CD4-positive, alpha-beta T cell treated with Interleukin-21 for 1 hour (primary cell): Measurements from ENCODE around the gene CORO2B.

ENCODE experiments used
- DNase-seq: peaks from one replicate; pipeline ENCODE4 v3.0.0-alpha.2; 2020

CORO2B gene

DNA sequence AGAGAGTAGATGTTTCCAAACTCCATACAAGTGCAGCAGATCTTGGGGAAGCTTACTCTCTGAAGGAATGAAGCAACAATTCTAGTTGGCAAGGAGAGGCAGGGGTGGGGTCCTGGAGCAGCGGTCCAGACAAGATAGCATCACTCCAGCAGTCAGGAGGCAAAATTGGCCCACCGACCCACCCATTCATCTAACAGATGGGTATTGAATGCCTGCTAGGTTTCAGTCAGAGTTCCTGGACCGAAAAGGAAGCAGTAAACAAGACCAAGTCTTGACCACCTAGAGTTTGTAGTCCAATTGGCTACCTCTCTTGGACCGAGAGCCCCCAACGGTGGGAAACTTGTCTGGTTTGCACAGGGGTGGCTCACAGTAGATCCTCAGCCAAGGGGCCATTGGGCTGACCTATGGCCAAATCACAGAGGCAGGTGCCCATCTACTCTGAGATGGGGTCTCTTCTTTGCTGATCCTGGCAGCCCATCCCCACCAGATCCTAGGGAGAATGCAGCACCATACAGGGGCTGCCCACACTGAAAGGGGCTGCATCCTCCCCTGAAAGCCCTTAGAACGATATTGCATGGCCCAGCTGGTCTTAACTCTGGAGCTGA lies 74.3 kb downstream of the CORO2B start:
- no peak for DNase-seq

DNA sequence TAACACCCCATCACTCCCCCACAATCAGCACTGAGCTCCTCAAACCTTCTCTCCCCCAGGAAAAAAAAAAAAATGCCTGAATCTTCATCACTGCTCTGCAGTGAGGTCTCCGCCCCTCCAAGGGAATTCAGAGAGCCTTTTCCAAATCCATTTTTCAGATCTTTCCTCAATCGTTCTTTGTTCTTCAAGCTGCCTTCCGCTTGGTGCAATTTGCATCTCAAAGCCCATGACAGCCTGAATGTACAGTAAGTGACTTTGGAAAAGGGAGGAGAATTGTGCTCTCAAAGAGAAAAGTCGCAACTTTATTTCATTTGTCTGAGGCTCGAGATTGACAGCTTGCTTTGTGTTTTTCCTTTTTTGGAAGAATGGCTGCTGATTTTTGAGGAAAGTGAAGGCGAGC lies 75.0 kb downstream of the CORO2B start:
- DNase-seq, result no peak

DNA sequence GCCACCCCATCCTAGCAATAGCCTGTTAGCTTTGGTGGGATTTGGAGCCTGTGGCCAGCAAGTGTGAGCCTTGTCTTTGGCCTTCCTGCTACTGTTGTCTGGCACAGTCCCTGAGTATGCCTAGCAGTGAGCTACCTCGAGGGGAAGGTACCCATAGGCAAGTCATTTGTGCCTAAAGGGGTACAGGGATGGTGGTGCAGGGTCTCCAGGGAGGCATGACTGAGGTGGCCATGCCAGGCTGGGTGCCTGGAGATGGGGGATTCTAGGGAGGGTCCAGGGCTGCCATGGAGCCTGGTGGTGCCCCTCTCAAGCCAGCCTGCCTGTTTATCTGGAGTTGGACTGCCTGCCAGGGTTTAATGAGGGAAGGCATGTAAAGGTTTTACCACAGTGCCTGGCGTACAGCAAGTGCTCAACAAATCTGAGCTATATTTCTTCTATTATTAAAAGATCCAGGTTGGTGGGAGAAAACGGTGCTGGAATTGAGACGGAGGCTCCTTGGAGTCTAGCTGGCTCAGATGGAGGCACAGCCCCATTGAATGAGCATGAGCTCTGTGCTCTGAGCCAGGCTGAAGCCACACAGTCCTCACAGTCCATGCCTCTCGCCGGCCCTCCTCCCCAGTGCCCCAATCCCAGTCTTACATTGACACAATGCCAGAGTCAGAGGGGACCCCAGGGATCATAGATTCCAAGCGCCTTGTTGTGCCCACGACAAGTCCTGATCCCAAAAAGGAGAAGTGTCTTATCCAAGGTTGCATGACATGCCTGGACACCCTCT lies 76.2 kb downstream of the CORO2B start:
- DNase-seq, result no peak

DNA sequence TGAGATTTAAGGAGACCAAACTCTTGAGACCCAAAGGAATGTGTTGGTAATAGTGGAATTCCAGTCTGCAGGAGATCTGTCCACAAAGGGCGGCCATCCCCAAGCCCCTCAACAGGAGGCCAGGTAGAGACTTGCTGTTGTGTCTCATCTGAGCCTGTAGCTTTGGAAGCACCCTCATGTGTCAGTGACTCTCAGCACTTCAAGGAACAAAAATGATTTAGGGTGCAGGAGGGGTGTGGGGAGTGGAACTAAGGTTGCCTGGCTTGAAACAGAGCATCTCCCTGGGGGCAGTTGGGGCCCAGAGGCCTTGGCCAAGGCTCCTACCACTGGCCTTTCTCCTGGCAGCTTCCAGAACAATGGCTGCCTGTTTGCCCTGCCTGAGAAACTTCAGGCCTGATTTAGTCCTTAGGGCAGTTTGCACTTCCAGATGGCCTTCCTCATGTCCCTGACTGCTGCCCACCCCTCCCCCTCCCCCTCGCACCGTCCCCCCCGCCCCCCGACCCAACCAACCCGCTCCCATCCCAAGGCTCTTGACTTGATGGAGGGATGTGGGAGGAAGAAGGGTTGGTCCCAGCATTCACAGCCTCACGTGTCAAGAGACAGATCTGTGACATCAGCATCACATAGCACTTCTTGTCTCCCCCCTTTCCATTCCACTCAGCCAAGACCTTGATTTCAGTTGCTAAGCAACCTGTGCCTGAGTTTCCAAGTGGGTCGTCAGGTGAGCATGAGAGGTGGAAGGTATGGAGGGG lies 77.1 kb downstream of the CORO2B start:
- no peak for DNase-seq

DNA sequence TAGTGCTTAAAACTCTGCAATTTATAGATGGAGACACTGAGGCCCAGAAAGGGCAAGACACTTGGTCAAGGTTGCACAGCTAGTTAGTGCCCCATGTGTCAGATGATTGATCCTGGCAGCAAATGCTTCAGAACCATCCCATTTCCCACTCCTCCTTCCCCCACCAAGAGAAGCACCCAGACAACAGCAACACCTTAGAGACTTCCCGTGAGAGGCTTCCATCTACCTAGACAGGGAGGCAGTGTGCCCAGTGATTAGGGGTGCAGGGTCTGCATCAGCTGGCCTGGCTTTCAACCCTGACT lies 77.6 kb downstream of the CORO2B start:
- no peak for DNase-seq

DNA sequence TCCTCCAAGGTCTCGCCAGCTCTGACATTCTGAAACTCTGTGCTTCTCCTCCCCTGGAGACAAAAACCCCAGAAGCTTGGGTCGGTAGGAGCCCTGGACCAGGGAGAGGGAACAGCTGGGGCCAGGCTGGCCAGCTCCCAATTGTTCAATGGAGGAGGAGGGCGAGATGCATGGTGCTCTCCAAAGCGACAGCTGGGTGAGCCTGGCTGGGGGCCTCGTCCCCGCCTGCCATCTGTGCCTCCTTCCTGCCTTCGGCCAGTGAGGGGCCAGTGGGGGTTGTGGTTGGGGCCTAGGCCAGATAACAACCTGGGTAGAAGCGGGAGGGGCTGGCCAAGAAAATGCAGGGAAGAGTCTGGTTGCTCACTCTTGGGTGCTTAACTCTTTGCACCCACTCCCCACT lies 79.4 kb downstream of the CORO2B start:
- no peak for DNase-seq

DNA sequence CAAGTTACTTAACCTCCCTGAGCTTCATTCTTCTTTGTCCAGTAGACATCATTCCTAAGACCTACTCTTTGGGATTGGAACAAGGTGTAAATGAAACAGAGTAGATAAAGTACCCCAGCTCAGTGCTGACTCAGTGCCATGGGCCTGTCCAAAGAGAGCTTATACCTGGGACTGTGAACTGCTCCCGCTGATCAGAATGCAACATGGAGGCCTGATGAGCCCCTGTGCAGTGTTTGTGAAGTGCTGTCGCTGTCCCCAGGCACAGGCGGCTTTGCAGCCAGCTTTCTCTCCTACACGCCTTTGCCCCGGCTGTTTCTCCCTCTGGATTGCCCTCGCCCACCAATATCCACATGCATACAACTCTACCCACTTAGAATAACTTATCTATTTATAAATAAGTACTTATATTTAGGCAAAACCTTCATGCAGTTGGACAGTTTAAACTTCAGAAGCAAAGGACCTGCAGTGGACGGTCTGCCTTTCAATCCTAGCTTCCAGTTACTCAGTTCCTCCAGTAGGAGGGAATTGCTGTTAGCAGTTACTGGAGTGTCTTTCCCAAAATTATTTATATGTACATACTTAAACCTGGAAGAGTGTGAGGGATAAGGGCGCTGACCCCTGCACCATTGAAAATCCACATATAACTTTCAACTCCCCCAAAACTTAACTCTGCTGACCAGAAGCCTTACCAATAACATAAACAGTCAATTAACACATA lies 80.0 kb downstream of the CORO2B start:
- DNase-seq, result no peak

DNA sequence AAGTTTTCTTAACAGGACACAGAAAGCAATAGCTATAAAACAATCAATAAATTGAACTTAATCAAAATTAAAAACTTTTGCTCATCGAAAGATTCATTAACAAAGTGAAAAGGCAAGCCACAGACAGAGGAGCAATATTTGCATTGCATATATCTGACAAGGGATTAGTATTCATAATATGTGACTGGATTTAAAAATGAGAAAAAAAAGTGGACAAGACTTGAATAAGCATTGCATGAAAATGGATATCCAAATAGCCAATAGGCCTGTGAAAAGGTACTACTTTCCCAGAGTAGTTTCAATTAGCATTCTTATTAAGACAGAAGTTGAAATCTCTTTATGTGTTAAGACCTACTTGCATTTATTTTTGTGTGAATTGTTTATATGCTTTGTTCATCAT lies 84.7 kb downstream of the CORO2B start:
- no peak for DNase-seq

DNA sequence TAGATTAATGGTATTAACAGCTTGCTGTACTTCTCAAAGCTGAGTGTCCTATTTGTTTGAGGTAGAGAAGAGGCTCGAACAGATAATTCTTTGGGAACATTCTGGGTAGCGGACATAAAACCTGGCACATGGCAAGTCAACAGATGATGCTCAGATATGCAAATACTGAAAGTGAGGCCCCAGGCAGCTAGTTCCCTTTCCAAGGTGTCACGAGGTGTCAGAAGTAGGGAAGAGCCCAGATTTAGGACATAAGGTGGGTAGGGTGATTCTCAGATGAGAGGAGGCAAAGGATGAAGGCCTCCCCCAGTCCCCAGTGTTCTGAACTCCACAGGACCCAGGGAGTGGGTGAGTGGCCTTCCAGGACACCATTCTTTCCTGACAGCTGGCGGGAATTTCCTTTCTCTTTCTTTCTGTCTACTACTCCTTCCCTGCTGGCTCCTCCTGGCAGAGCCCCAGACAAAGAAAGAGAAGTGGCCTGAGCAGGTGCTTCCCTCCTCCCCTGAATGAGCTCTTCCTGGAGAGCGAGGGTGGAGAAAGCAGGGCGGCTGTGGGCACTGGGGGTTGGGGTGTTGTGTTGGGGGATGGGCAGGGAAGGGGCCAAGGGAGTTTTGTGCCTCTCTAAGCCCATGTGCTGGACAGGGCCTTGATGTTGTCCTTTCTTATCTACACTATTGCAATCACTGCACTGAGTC lies 87.5 kb downstream of the CORO2B start:
- DNase-seq, result no peak

DNA sequence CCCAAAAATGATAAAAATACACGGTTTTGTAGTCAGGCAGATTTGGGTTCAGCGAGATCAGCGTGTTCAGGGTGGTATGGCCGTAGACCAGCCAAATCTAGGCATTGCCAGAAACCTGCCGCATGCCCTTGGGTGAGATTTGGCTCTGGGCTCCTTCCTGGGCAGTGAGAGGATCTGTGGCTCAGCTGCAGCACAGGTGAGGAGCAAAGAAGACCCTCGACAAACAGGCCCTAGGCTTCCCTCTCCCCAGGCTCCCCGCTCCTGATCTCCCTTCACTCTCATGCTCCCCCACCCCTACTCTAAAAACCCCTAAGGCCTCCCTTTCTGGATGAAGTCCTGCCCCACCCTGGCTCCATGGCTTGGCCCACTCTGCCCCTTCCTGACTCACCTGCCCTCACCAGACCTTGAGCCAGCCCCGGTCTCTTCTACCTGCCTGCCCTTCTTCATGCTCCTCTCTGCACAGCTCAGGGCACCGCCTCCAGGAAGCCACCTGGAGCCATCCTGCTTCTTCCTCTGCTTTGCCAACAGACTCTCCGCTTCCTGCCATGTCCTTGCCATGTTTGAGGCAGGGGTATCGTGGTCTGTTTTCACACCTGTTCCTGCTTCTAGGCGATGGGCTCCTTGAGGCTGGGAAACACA lies 88.1 kb downstream of the CORO2B start:
- no peak for DNase-seq

DNA sequence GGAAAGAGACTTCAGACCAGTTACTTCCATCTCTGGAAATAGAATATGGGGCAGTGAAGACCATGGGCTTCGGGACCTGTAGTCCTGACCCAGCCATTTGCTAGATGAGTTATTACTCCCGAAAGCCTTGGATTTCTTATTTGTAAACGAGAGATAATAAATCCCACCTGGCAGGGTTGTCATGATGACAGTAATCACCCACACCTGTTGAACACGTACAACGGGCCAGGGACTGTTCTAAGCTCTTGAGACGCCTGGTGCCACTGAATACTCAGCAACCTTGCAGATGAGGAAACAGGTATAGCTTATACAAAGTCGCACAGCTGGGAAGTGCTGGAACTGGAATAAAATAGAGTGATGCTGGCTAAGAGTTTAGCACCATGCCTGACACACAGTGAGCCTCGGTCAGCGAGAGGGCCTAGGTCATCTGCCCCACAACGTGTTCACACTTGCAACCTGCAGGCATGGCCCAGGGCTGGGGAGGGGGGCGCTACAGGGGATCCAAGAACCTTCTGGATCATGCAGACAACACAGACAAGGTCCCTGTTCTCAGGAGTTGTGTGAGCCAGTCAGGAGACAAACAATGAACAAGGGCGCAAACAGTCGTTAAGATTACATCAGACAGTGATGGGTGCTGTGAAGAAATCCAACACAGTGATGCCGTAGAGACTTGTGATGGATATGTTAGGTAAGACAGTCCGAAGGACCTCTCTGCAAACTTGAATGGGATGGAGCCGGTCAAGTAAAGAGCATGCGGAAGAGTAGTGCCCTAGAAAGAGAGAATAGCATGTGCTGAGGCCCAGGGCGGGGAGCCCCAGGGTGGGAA lies 89.2 kb downstream of the CORO2B start:
- DNase-seq, result no peak

DNA sequence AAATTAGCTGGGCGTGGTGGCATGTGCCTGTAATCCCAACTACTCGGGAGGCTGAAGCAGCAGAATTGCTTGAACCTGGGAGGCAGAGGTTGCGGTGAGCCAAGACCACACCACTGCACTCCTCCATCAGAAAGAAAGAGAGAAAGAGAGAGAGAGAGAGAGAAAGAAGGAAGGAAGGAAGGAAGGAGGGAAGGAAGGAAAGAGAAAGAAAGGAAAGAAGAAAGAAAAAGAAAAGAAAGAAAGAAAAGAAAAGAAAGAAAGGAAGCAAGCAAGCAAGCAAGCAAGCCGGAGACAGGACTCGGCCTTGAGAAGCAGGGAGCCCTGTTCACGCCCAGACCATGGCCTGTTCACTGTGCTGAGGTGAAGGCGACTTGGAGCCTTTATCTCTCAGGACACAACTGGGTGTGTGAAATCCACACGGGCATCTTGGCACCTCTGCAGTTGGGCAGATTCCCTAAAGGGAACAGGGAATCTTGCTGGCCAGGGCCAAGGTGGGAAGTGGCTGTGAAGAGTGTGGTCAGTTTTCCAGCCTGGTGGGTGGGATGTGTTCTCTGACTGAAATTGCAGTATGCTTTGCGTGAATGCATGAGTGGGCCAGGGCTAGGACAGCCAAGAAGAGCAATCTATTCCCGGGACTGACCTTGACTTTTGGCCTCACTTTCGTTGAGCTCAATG lies 90.3 kb downstream of the CORO2B start:
- DNase-seq, result no peak

DNA sequence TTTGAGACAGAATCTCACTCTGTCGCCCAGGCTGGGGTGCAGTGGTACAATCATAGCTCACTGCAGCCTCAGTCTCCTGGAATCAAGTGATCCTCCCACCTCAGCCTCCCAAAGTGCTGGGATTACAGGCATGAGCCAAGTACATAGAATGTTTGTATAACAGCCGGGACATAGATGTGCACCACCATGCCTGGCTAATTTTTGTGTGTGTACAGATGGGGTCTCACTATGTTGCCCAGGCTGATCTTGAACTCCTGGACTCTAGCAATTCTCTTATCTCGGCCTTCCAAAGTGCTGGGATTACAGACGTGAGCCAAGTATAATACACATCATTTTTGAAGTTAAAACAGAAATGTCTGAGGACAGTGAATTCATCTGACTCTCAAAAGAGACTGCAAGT lies 93.5 kb downstream of the CORO2B start:
- DNase-seq, result no peak

DNA sequence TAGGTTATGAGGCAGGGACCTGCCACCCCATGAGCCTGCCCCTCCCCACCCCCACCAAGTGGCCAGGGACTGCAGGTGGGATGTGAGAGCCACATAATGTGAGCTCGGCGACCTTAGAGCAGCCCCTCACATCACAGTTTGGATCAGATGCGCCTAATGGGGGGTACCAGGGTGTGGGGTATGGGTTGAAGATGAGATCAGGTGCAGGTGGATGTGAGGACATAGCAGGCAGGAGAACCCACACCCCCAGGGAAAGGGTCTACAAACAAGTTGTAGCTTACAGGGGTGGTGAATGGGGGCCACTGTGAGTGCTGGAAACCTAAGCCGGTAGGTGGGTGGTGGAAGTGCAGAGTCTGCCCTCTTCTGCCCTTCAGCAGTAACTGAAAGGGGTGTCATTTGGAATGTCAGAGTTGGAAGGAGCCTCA lies 94.0 kb downstream of the CORO2B start:
- DNase-seq, result no peak

DNA sequence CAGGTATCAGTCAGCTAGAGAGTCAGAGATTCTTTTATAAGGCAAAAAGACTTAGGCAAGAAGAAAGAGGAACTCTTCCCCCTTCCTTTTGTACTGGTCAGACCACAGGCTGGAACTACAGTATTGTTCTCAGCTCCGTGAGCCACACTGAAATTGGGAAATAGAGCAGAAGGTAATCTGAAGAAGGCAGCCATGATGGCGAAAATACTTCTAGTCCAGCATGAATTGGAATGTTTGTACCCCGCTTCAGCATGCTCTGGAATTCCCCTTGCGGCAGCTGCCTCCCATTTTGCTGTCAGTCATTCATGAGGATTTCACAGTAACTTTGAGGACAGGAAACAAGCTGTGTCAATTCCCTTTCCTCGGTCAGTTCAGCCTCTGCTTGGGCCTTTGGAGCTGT lies 96.2 kb downstream of the CORO2B start:
- no peak for DNase-seq

DNA sequence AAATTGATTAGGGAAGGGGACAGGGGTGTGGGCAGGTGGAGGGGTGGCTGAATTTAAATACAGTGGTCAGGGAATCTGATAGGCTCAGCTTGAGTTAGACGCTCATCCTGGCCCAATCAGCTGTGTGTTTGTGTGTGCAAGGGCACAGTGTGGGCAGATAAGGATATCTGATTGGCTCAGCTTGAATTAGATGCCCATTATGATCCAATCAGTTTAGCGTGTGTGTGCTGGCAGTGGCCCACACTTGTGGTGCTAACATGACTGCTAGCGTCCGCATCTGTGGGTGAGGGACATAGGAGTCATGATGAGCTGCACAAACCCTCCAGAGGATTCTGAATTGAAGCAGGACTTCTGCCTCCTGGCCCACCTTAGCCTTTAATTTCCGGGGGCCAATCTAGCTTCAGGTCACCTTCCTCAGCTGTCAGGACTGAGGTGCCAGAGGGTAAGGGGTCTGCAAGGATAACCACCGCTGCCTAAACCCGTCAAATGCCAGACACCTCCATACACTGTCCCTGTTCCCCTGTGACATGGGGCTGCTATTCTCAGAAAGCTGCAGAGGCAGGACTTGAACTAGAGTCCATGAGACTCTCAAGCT lies 97.3 kb downstream of the CORO2B start:
- DNase-seq, result no peak

DNA sequence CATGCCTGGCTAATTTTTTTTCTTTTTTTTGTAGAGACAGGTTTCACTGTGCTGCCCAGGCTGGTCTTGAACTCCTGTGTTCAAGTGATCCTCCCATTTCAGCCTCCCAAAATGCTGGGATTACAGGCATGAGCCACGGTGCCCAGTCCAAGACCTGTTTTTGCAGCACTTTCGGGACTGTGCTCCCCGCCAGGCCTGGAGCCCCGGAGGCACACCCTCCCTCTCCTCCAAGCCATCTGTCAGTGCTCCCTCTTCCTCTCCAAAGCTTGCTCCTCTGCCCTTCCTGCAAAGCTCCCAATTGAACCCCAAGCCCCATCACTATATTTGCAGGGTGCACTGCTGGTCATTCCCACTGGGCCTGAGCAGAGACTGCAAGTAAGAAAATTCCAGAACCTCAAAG lies 98.1 kb downstream of the CORO2B start:
- DNase-seq, result no peak

DNA sequence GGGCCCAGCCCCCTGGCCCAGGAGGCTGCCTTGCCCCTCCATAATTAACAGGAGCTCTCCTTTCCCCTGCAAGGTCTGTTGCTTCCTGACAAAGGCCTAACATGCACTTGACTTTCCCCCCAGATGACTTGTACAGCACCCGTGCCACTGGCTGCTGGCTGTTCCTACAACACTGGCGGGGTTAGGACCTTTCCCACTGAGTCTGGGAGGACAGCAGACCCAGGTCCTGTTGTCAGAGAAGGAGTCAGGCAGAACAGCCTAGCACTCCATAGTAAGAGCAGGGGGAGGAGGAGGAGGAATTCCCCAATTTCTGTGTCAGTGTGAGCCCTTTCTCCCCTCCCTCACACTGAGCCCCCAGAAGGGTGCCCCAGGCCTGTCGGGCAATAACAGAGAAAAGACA lies 99.2 kb downstream of the CORO2B start:
- no peak for DNase-seq

DNA sequence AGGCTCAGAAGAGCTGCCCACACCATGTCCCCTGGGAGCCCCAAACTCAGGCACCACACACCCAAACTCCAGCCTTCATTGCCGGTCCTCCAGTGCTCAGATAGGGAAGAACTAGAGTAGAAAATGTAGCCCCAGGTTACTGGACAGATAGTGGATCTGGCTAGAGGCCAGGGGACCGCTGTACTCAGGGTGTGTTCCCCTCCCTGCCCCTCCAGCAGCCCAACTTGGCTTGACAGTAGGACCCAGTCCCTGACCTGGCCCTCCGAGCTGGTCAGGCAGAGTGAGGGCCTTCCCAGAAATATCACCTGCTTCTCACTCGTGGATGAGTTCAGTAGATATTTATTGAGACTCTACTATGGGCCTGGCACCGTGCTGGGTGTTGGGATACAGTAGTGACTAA lies 100.0 kb downstream of the CORO2B start:
- DNase-seq, result no peak

DNA sequence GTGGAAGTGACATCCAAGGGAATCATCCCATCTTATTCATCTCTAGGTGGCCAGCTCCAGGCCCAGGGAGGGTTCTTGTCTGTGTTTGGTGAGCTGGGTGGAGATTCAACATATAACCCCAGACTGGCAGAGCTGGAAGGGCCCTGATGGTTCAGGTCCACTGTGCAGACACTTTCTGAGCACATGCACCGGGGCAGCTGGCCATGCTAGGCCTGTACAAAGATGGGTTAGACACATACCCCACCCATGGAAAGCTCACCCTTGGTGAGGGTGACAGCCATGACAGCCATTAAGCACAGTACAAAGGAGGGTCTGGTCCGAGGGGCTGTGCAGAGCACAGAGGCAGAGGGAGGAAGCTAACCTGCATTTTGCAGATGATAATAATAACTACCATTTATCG lies 100.4 kb downstream of the CORO2B start:
- no peak for DNase-seq

DNA sequence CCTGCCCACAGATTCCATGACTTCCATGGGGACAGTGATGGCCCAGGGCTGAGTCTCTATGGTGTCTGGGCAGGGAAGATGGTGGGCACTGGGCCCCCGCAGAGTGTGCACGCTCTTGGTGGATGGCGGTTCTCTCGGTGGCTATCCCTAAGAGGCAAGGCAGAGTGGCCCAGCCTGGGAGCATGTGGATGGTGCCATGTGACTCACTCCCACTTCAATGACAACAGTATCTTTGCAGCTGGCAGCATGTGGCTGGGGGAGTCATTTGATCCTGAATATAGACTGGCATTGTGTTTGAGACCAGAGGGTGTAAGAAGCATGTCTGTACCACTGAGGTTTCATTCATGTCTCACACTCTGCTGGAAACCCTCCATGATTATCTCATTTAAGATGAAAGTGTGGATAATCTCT lies 101.2 kb downstream of the CORO2B start:
- no peak for DNase-seq
